Activated CD8-positive, alpha-beta memory T cell treated with anti-CD3 and anti-CD28 coated beads for 48 hours (primary cell): ENCODE data around the gene MICALL2.

Source experiments
- DNase-seq, 3 experiments: peaks; one replicate each; pipeline ENCODE4 v3.0.0-alpha.2; 2020; ENCODE audit warnings: low read depth in 2 of 3, low spot score in 2 of 3

The MICALL2 gene

GRCh38 chr7:1493571-1493970, 34.3 kb upstream of the MICALL2 start:
- DNase-seq: no peak

- no peak for DNase-seq
These were observed 33.9 kb upstream of the MICALL2 start for GRCh38 chr7:1493129-1493528.

GRCh38 chr7:1492640-1493039, 33.4 kb upstream of the MICALL2 start:
- DNase-seq: no peak

GRCh38 chr7:1492221-1492620, 33.0 kb upstream of the MICALL2 start:
- DNase-seq: no peak

- DNase-seq: no peak
These were observed 31.6 kb upstream of the MICALL2 start for GRCh38 chr7:1490837-1491236.

- no peak for DNase-seq
These were observed 30.1 kb upstream of the MICALL2 start for GRCh38 chr7:1489336-1489735.

- DNase-seq: no peak
These were observed 28.7 kb upstream of the MICALL2 start for GRCh38 chr7:1488016-1488415.

GRCh38 chr7:1487466-1487865, 28.2 kb upstream of the MICALL2 start:
- DNase-seq: no peak

- no peak for DNase-seq
These were observed 27.3 kb upstream of the MICALL2 start for GRCh38 chr7:1486571-1486970.

GRCh38 chr7:1485156-1485555, 25.9 kb upstream of the MICALL2 start:
- DNase-seq: no peak

GRCh38 chr7:1484569-1484968, 25.3 kb upstream of the MICALL2 start:
- no peak for DNase-seq

GRCh38 chr7:1483536-1484505, 24.6 kb upstream of the MICALL2 start:
- no peak for DNase-seq

- no peak for DNase-seq
These were observed 23.8 kb upstream of the MICALL2 start for GRCh38 chr7:1483079-1483478.

GRCh38 chr7:1481300-1481699, 22.0 kb upstream of the MICALL2 start:
- no peak for DNase-seq

- no peak for DNase-seq
These were observed 21.4 kb upstream of the MICALL2 start for GRCh38 chr7:1480670-1481069.

GRCh38 chr7:1479287-1479686, 20.0 kb upstream of the MICALL2 start:
- DNase-seq: no peak

- DNase-seq: no peak
These were observed 19.2 kb upstream of the MICALL2 start for GRCh38 chr7:1478480-1478879.

GRCh38 chr7:1476859-1477258, 17.6 kb upstream of the MICALL2 start:
- DNase-seq: no peak

- no peak for DNase-seq
These were observed 16.7 kb upstream of the MICALL2 start for GRCh38 chr7:1475991-1476390.

GRCh38 chr7:1475393-1475792, 16.1 kb upstream of the MICALL2 start:
- no peak for DNase-seq

GRCh38 chr7:1474736-1475135, 15.5 kb upstream of the MICALL2 start:
- no peak for DNase-seq

- peak; percentile 60 to 79 (median 78) for DNase-seq
These were observed 14.7 kb upstream of the MICALL2 start for GRCh38 chr7:1473864-1474512.
